HG02642 (cell line): ENCODE results near the gene HOXC11.

Source experiments
- ATAC-seq: cut with Tn5 transposase; IDR thresholded peaks from one replicate; pipeline ENCODE4 v1.9.1; 2021; ENCODE audit warnings: mild to moderate bottlenecking; ENCODE audit not compliant: unreplicated experiment, poor library complexity

The HOXC11 gene

DNA sequence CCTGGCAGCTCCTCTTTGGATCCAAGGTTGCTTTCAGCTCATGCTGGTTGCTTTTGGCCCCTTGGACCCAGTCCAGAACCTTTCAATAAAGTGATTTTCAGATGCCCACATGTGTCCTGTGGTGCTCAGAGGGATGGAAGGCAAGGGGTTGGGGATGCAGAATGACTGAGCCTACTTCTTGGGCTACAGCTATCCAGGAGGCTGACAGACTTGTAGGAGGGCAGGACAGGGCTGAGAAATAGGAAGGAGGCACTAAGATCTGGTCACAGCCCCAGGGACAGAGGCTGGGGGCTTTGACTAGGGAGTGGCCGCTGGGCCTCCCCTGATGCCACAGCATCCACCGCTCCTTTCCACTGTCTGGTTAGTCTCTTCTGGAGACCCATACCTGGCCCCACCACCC, 1.2 kb upstream of the HOXC11 start:
- no peak for ATAC-seq

DNA sequence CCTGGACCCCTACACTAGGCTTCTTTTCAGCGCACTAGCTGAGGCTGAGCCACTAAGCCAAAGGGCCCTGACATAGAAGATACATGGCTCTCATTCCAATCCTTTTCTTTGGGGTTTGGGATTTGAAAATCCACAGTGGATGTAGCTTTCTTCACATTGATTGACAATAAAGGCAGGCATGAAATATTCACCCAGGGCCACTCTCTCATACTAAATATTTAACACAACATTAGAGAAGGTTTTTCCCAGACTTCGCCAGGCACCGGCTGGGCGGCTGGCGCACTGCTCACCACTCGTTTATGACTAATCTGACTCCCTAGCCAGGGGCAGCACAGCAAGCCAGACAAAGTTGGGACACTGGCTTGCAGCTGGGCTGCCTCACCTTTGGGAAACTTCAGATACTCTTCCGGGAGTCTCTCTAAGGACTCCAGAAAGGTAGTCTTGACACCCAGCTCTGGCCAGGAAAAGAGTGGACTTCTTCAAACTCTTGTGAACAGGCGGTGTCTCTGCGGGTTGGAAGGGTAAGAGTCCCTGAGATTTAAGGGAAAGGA, 699 bp upstream of the HOXC11 start:
- ATAC-seq = no peak

DNA sequence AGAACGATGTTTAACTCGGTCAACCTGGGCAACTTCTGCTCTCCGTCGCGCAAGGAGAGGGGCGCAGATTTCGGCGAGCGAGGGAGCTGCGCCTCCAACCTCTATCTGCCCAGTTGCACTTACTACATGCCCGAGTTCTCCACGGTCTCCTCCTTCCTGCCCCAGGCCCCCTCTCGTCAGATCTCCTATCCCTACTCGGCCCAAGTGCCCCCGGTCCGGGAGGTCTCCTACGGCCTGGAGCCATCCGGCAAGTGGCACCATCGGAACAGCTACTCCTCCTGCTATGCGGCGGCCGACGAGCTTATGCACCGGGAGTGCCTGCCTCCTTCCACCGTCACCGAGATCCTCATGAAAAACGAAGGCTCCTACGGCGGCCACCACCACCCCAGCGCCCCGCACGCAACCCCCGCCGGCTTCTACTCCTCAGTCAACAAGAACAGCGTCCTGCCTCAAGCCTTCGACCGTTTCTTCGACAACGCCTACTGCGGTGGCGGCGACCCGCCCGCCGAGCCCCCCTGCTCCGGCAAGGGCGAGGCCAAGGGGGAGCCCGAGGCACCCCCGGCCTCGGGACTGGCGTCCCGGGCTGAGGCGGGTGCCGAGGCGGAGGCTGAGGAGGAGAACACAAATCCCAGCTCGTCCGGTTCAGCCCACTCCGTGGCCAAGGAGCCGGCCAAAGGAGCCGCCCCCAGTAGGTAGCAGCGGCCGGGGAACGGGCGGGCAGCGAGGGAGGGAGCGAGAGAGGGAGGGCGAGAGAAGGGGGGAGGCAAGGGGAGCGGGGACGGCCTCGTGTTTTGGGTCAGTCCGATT, 513 bp downstream of the HOXC11 start:
- no peak for ATAC-seq

DNA sequence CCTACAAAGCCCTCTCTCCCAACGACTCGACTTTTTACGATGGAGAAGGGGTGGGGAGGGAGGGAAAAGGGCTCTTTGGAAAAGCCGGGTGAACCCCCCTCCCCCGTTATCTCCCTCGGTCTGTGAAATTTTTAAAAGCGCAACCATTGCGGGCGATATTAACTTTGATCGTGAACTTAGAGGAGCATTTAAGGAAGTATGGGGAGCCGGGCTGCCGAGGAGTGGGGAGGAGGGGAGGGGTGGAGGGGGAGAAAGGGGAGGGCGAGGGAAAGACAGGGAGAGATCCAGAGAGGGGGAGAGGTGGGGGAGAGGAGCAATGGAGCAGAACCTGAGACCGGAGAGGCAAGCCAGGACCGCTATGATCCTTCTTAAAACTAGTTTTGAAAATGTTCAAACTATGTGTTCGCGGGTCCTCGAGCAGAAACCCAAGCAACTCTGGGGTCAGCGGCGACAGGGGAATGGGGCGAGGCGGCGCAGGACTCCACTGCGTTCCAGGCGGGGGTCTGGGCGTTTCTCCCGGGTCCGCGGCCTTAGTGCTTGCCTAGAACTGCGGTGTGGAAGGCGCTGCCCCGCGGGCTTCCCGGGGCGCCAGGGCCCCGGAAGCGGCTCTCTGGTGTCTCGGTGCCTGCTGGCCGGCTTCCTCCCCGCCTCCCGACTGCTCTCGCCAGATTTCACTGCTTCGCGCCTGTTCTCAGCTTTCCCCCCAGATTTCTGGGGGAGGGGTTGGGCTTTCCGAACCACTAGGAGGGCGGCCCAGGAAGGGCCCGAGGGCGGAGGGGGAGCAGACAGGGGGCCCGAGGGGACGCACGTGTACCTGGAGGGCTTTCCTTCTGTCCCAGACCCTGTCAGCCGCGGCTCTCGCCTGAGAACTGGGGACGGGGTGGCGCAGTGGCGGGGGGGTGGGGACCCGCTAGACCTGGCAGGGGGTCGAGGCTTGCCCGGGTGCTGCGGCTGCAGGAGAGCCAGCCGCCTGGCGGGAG, 1.4 kb downstream of the HOXC11 start, which contains the start of gene HOTAIR:
Gene HOTAIR (minus strand): TSS at position 871 of the 980 bp plus-strand sequence.
- no peak for ATAC-seq

DNA sequence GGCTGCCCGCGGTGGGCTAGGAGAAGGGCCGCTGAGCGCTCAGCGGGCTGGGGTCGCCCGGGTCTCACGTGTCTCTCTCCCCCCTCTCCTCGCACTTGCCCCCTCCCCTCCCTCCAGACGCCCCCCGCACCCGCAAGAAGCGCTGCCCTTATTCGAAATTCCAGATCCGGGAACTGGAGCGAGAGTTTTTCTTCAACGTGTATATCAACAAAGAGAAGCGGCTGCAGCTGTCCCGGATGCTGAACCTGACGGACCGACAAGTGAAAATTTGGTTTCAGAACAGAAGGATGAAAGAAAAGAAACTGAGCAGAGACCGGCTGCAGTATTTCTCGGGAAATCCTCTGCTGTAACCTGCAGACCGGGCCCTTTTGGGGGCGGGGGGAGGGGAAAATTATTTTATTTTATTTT, 2.1 kb downstream of the HOXC11 start:
- no peak for ATAC-seq

DNA sequence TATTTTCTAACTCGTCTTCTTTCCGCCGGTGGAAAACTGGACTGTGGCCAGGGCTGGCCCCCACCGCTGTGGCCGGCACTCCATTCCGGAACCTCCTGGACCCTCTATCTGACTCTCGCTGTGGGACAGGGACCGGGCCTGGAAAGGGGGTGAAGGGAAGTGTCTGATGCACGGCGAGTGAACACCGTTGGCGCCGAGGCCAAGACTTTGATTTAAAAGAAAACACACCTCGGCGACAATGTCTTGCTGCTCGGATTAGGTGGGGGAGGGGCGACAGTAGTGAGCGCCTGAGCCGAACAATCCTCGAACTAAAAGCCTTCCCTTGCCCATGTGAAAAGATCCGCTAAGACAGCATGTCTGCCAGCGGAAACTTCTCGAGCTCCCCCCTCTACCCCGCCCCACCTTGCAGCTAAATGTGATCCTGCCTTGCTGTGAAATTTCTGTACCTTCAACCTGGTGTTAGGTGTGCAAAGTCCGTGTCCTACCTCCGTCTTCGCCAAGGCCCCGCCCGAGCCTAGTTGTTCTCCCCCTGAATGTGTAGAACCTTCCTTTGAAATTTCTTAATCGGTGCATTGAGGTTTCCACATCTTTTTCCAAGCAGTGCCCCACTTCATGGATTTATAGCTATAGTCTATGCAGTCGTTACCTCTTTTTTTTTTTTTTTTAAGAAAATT, 2.7 kb downstream of the HOXC11 start:
- no peak for ATAC-seq

DNA sequence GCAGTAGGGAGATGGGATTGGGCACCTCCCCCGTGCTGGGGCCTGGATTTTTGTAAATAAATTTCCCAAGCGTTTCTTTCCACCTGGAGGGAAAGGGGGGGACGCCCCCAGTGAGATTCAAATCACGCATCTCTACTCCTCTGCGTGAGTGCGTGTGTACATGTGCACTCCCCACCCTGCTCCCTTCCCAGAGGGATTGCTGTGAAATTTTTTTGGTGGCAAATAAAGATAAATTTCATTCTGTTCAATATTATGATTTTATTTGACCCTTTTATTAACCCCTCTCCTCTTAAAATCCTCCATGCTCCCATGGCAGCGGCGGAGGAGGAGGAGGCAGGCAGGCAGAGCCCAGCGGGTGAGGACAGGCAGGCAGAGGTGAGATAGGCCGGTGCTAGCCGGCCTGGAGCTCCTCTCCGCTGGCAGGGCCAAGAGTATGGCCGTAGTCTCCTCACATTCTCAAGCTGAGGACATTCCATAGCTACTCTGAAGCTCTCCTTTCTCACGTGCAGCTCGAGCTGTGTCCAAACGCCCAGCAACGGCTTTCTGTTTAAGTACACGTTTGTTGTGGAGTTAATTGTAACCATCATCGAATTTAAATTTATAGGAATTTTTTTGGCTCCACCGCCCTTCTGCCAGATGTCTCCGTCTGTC, 3.4 kb downstream of the HOXC11 start:
- ATAC-seq = no peak

DNA sequence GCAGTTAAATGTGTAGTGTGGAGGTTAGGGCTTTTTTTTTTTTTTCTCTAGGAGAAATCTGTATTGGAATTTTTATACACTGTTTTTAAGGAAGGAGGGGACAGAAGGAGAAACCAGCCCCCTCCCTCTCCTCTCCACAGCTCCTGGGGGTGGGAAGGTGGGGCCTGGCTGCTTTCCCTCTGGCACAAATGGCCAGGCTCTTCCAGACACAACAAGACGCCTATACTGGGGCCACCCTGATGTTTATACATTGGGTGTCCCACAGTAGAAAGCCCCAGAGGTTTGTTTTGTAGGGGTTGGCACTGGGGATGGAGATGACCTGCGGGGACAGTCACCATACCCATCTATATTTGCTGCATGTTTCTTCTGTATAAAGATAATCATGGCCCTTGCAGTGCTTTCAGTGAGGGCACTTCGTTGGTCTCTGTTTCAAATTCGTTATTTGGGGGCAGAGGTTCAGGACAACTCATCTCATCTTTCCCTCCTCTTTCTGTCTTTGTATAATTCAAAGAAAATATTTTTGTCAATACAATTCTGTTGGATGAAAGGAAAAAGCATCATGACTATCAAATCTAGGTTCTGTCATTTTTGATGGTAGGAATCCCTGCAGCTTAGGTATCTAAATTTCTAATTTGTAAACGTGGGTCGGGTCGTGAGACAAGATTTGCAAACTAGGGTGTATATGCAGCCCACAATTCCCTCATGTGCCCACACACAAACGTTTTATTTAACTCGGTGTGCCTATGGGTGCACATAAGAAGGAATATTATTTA, 4.1 kb downstream of the HOXC11 start:
- no peak for ATAC-seq

DNA sequence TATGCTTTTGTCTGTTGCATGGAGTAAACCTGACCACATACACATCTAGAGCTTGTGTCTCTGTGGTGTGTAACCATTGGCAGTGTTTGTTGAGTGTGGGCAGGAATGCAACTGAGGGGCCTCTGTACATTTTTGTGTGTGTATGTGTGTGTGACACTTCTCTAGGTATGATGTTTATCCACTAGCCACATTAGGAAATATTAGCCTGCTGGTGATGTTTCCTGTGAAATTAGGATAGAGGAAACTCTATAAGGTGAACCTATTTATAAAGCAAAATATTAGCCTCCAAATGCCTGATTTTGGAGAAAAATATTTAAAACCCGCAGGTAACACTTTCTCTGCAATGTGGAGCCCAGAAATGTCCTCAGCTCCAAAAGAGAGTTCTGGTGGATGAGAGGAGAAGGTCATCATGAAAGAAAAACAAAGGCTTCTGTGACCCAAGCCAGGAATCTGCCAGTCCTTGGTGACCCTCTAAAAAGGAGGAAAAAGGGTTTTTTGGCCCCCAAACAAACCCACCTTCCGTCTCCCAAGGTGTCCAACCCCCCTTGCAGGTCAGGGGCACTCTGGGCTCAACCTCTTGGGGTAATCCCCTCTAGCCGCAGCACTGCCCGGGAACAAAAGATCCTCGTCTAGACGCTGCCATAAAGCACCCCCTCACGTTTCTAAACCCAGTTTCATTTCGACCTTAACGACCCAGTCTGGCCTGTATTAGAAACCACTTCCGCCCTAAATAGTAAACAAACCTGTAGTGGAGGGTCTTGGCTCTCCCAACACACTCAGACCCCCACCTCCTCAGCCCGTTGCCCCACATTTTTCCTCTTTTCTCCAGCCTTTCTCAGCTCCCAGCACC, 4.9 kb downstream of the HOXC11 start:
- ATAC-seq = no peak

DNA sequence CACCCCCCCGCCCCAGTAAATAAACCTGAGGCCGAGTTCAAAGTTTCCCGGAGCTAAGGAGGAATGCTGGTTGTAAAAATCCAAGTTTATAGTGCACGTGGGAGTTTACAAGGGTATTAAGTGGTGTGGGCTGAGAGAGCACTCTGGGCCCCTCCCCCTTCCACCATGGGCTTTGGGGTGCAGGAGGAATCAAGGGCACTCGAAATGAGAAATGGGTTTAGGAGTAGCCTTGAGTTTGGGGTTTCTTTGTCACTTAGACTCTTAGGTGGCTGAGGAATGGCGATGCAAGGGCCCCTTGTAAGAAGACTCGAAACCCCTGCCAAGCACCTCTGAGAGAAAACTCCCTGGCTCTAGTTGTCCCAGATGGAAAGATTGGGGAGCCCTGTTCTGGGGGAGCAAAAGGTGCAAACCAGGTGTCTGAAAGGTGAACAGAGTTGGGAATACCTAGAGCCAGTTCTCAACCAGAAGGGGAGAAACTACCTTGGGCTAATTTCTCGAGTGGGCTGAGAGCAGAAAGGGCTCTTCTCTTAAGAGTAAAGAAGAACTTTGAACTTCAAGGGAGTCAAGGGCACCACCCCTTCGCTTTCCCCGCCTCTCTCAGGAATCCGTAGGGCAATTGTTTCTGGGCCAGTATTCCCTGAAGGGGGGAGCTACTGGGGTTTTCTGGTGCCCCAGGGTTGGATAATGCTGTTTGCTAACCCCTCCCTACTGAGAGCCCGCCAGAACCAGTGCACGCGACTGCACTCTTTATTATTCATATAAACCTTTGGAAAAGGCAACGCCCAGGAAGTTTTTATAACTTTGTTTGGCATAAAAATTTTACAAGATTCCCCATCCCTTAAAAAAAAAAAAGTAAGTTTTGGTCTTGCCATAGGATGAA, 5.8 kb downstream of the HOXC11 start:
- ATAC-seq = no peak

DNA sequence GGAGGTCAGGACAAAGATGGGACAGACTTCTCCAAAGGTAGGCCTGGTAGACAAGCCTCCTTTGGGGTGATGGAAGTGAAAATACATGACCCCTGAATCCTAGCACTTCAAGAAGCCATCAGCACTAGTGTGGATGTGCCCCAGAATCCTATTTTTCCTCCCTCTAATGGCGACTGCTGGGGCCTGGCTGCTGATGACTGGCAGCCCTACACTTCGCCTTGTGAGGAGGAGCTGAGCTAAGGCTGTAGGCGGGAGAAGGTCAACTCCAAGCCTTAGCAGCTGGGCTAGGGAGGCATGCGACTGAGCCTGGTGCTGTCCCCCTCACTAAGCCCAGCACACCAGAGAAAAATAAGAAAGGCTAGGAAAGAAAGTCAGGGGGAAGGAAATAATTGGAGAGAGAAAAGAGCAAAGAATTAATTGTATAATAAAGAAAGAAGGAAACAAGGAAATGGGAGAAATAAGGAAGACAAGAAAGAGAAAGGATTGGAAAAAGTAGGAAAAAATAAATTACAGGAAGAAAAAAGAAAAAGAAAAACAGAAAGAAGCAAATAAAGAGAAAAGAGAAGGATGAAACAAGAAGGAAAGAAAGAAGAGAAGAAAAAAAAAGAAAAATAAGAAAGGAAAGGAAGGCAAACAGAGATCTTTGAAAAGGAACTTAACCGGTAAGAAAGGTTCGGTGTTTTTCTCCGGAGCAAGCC, 7.3 kb downstream of the HOXC11 start:
- no peak for ATAC-seq

DNA sequence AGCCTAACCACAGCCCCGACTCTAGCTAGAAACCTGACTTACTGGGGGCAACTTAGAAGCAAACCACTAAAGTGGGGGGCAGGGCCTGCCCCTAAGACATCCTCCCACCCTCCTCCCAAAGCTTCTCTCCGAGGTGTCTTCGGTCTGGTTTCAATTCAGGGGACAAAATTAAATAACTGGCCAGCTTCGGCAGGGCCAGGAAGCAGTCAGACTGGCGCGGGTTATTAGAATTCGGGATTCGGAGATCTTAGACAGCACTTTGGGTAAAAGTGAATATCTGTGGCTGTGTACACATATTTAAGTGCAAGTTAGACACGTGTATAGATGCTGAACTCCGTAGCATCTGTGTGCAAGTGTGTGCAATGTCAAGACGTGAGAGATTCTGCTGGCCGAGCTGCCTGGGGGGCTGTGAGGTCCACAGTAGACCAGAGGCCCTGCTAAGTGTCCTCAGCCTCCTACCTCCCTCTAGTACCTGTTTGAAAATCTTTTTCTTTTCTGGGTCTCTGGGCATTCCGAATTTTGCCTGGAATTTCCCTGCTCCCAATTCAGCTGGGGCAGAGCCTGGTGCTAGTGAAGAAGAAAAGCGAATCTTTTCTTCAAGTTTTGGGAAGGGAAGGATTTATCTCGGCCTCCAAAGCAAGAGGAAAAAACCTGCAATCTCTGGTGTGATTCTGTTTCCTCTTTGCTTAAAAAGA, 8.0 kb downstream of the HOXC11 start:
- ATAC-seq = no peak

DNA sequence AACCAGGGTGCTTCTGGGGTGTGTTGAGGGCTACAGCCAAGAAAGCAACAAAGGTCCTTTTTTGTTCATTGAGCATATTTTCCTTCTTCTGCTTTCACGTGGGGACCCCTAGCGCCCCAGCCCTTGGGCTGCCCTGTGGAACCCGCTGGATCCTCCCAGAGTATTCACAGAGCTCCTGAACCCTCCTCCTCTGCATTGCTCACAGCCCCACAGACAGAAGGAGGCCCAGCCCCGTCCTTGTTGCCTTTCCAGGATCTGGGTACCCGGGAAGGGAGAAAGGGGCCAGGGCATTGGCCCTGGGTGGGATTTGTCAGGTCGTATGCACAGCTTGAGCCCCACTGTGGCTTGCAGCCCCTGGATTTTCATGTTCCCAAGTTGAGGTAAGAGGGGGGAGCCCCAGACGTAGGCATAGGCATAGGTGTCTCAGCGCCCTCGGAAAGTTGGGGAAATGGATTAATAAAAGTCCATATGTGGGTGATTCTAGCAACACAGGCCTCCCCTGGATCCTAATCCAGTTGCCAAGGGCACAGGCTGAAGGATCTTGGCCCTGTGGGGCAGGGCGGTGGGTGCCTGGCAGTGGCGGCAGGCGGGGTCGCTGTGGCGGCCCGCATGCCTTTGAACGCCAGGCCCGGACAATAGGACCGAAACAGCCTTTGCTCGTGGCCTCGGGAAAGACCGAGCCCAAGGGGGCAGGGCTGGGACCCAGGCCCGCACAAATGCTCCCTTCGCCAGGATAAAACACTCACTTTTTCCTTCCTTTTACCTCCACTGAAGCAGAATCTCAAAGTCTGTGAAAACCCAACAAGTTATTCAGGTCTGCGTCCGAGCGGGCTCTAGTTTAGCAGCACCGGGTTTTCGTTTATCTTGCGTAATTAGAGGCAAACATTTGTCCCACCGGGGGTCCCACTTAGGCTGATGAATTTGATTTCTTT, 9.0 kb downstream of the HOXC11 start:
- no peak for ATAC-seq

DNA sequence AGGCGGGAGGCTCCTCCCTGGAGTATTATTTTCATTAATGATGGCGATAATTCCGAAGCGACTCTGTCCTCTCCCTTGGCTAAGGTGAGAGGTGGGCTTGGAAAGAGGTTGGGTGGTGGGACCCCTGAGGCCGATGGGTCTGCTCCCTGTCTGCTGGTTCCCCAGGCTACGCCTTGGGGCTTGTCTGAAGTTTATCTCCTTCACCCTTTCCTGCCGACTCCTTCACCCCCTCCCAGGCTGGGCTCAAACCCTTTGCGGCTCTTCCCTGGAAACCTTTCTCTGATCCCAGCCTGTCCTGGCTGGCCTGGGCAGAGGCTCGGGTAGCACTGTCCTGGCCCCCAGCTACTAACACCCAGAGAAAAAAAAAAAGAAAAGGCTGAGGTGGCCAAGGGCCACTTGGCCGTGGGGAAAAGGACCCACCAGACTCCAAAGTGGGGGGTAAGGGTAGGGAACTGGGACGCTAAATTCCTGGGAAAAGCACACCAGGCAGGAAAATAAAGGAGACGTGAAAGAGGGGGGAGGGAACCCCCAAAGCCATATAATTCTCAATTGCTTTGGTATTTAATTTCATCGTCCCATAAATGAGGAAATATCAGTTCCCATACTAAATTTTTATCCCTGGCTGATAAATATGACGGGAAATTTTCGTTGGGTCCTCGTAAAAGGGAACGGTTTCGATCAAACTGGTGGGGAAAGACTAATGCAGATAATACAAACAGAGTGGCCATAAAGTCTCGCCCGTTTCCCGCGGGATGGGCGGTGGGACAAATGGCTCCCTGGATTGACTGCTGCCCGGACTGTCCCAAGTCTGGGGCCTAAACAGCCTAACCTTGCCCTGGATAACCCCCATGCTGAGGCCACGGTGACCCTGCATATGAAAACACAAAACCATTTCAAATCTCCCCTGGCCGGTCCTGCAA, 10.0 kb downstream of the HOXC11 start:
- ATAC-seq = no peak
